ENCODE measurements around the gene NECTIN1. TPM values are rescaled to one million over a fixed set of nuclear protein-coding genes. Genes with fewer than 3 reads are reported as not detected.

Gene NECTIN1
- total and polyA plus RNA-seq, 2 donors (not counting 3 experiments of a cell fraction or from before 2014, with no cell fraction given): 10.8 to 23.6 TPM

- Histone ChIP-seq H2AFZ (ENCODE audit: low read depth, low read length) (no peak overlapping the region), H3K27ac (ENCODE audit: insufficient read depth, low read depth, low read length) (no peak overlapping the region), H3K9ac (replicated peaks; ENCODE audit: extremely low read depth, insufficient read depth, low read length) (no peak overlapping the region), H3K36me3 (ENCODE audit: control insufficient read depth in 2 of 2, extremely low read depth in 1 of 2, insufficient read depth in 2 of 2, low read length in 2 of 2) (no peaks in the 10 kb centered on the region), H3K79me2 (ENCODE audit: control insufficient read depth, insufficient read depth, low read length) (no peaks in the 10 kb centered on the region), H3K9me3 (replicated peaks; ENCODE audit: control insufficient read depth, insufficient read depth, low read length) (no peaks in the 10 kb centered on the region), H3K4me2 (ENCODE audit: insufficient read depth, low read length) (no peak overlapping the region), H3K9me1 (replicated peaks; ENCODE audit: control insufficient read depth, extremely low read depth, insufficient read depth, low read length) (no peaks in the 10 kb centered on the region), H3K4me3 (replicated peaks in 1 of 3; ENCODE audit: insufficient read depth in 1 of 3, low read depth in 1 of 3, low read length in 3 of 3) (no peak overlapping the region), H3K27me3 (ENCODE audit: control insufficient read depth in 2 of 2, insufficient read depth in 2 of 2, low read length in 2 of 2) (peaks cover 0 to 10% of the 10 kb centered on the region in 2 experiments), H3K4me1 (ENCODE audit: control insufficient read depth, extremely low read depth, insufficient read depth, low read length) (peaks cover 7% of the 10 kb centered on the region), H4K20me1 (replicated peaks; ENCODE audit: control insufficient read depth, extremely low read depth, insufficient read depth, low read length) (no peaks in the 10 kb centered on the region)
- dilution Hi-C loops (cut with MboI; ENCODE audit: extremely low pct_ligation_motif_present, low sequenced_read_pairs) (no loop called here), intact Hi-C loops (cut with micrococcal nuclease) (no loop called here)
- ChIA-PET CTCF (interaction anchor here (1.0 to 3.2 kb wide), 6 partner anchors 12 to 69 kb away, joined by 3 to 9 read pairs (median 4); no protein-coding TSS in a partner anchor), POLR2A (no interaction called here)
- FAIRE-seq (no peak), DNase-seq (ENCODE audit: low read depth, low spot score) (no peak)
- TF ChIP-seq CTCF (IDR thresholded peaks at IDR 0.05; ENCODE audit: extremely low read depth in 1 of 2, insufficient read depth in 1 of 2, low read depth in 1 of 2, low read length in 2 of 2) (peak in 1 of 2 donors; percentile 10), POLR2A (IDR thresholded peaks at IDR 0.05; ENCODE audit: low read depth, low read length) (no peak)
- BruUV-seq (replicated peaks): no TSS peak
Observed at GRCh38 chr11:119602745-119603373, 126.1 kb downstream of the NECTIN1 start.

GRCh38 chr11:119599864-119600541 lies 129.0 kb downstream of the NECTIN1 start:
- Histone ChIP-seq H4K20me1 (replicated peaks; ENCODE audit: control insufficient read depth, extremely low read depth, insufficient read depth, low read length) (no peaks in the 10 kb centered on the region), H3K9me1 (replicated peaks; ENCODE audit: control insufficient read depth, extremely low read depth, insufficient read depth, low read length) (no peaks in the 10 kb centered on the region), H3K4me3 (replicated peaks in 1 of 3; ENCODE audit: insufficient read depth in 1 of 3, low read depth in 1 of 3, low read length in 3 of 3) (no peak overlapping the region), H3K27ac (ENCODE audit: insufficient read depth, low read depth, low read length) (no peak overlapping the region), H3K9me3 (replicated peaks; ENCODE audit: control insufficient read depth, insufficient read depth, low read length) (no peaks in the 10 kb centered on the region), H2AFZ (ENCODE audit: low read depth, low read length) (no peak overlapping the region), H3K36me3 (ENCODE audit: control insufficient read depth in 2 of 2, extremely low read depth in 1 of 2, insufficient read depth in 2 of 2, low read length in 2 of 2) (no peaks in the 10 kb centered on the region), H3K4me2 (ENCODE audit: insufficient read depth, low read length) (no peak overlapping the region), H3K79me2 (ENCODE audit: control insufficient read depth, insufficient read depth, low read length) (no peaks in the 10 kb centered on the region), H3K9ac (replicated peaks; ENCODE audit: extremely low read depth, insufficient read depth, low read length) (no peak overlapping the region), H3K27me3 (ENCODE audit: control insufficient read depth in 2 of 2, insufficient read depth in 2 of 2, low read length in 2 of 2) (no peaks in the 10 kb centered on the region), H3K4me1 (ENCODE audit: control insufficient read depth, extremely low read depth, insufficient read depth, low read length) (peaks cover 12% of the 10 kb centered on the region)
- dilution Hi-C loops (cut with MboI; ENCODE audit: extremely low pct_ligation_motif_present, low sequenced_read_pairs): no loop called here
- no peak for TF ChIP-seq GATA2 (IDR thresholded peaks at IDR 0.05; ENCODE audit: insufficient read depth, insufficient read length, low read depth, low read length)
- no peak for TF ChIP-seq POLR2AphosphoS5 (IDR thresholded peaks at IDR 0.05; ENCODE audit: insufficient read depth, low read depth, low read length)
- TF ChIP-seq MAX (IDR thresholded peaks at IDR 0.05; ENCODE audit: insufficient read depth, insufficient read length): no peak
- TF ChIP-seq EZH2 (IDR thresholded peaks at IDR 0.05; ENCODE audit: borderline replicate concordance, low read depth, low read length, severe bottlenecking): no peak
- no peak for TF ChIP-seq FOS (IDR thresholded peaks at IDR 0.05; ENCODE audit: borderline replicate concordance, insufficient read depth, low read length)
- TF ChIP-seq MYC (IDR thresholded peaks at IDR 0.05; ENCODE audit: low read depth, low read length): no peak
- TF ChIP-seq JUN (IDR thresholded peaks at IDR 0.05; ENCODE audit: borderline replicate concordance, insufficient read depth, insufficient read length, low read depth): no peak
- TF ChIP-seq POLR2A (IDR thresholded peaks at IDR 0.05; ENCODE audit: low read depth, low read length): no peak
- no peak for TF ChIP-seq CTCF (IDR thresholded peaks at IDR 0.05; ENCODE audit: extremely low read depth in 1 of 2, insufficient read depth in 1 of 2, low read depth in 1 of 2, low read length in 2 of 2)
- intact Hi-C loops (cut with micrococcal nuclease): loop anchor here (2.0 kb wide), 1 partner anchor 19 kb away; no protein-coding TSS in a partner anchor
- CTCF ChIA-PET: interaction anchor here (0.5 to 1.8 kb wide), 2 partner anchors 15 to 585 kb away, joined by 3 to 8 read pairs; no protein-coding TSS in a partner anchor
- no peak for DNase-seq (ENCODE audit: low read depth, low spot score)
- no peak for FAIRE-seq
- POLR2A ChIA-PET: no interaction called here
- no TSS peak for BruUV-seq (replicated peaks)

All from endothelial cell of umbilical vein (primary cell).